ENCODE results near the gene CDK5R1.
"Not testable (repeated sequence)": the region's sequence is repeated elsewhere in the genome, so short reads cannot be mapped to it uniquely, and the experiment has no call there.

Gene CDK5R1

DNA sequence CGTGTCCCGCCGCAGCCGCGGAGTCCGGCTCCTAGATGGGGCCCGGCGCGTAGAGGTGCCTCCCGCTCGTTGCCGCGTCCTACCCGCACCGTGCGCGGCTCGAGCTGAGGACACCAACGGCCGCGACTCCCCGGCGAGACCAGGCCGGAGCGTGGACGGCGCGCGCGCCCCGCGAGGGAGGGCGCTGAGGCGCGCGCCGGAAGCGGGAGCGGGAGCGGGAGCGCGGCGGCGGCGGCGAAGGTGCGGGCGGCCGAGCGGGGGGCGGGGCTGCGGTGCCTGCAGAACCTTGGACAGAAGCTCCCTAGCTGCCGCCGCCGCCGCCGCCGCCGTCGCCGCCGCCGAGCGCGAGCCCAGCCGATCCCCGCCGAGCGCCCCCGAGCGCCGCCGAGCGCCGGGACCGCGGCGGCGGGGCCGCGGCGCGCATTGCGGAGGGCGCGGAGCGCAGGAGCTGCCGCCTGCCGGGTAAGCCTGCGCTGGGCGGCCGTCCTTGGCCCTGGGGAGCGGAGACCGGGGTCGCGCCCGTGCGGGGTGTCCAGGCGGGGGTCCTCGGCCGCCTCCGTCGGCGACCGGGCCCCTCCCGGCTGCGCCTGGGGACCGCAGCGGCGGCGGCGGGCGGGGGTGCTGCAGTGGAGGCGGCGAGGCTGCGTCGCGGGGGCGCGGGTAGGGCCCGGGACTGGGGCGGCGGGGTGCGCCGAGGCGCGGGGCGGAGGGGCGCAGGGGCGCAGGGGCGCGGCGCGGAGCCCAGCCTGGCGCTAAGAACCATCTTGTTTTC is at the start of gene CDK5R1:
Gene CDK5R1 (plus strand): TSS at position 293 of the 772 bp plus-strand sequence. CDS start 628 bp downstream, outside the sequence.
- DNase-seq = peak; percentile 80

DNA sequence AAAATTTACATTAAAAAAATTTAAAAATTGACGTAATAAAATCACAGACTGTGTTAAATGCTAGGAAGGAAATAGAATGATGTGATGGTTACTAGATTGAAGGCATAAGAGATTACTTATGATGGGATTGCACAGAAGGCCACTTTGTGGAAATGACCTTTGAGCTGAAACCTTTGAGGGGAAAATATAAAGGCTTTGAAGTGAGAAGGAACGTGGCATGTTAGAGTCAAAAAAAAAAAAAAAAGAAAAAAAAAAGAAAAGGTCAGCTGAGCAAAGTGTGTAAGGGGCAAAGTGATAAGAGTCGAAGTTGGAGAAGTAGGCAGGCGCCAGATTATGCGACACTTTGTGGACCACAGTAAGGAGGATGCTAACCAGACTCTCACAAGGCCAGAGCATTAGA is 46.1 kb upstream of the CDK5R1 start:
- DNase-seq = no peak

DNA sequence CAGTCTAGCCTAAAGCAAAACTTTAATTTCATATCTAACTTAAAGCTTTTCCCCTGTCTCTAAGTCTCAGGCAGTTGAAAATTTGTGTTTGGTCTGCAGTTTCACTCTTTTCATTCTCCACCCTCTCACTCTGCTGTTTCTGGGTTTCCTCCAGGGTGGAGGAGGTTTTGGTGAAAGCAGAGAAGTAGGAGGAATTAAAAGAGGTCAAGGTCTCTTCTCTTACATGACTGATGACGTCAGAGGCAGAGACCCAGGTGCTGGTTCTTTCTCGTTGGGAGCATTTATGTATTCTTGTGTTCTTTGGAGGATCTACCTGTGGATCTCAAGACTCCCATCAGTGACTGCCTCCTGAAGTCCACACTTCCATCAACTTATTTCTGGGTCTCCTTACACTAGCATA is 44.9 kb upstream of the CDK5R1 start:
- DNase-seq = no peak

DNA sequence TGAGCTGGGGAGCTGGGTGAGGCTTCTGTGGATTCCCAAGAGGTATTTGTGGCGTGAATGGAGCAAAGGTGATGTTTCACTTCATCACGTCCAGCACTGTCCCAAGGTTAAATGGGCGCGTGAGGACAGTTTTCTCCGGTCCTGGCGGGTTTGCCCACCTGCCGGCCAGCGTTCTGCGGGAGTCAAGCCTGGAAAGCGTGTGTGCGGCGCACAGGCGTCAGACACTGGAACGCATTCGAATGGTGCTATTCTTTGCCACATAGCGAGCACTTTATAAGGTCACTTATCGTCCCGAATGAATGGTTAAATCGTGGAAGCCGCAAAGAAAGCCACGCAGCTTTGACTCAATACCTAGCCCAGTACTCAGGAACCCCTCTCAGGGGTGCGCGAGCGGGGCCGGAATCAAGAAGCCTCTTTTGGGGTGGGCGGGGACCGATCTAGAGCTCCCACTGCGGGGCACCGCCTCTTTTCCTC is 42.9 kb upstream of the CDK5R1 start:
- DNase-seq = no peak

DNA sequence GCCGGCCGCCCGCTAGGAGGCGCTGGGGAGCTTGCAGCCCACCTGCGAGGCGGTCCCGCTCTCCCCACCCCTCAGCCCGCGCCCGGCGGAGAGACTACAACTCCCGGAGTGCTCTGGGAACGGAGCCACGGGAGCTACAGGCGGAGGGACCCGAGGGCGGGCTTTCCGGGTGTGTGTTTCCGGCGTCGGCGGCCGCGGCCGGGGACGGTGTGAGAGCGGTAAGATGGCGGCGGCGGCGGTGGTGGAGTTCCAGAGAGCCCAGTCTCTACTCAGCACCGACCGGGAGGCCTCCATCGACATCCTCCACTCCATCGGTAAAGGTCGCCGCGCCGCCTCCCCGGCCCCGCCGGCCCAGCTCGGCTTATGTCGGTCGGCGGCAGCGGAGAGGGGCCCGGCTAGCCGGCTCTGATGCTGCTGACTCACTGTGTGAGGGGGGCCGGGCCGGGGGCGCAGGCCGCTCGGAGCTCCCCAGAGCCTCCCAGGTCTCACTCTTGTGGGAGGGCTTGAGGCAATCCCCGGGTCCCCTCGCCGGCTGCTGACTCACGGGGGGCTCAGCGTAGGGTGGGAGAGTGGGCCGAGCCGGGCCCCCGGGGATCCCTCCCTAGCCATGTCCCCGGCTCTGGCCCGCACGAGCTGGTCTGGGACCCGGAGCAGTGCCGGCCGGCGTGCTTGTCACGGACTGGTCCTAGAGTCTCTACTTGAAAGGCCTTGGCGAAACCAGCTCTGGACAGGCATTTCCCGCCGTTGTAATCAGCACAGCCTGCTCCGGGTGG is 42.3 kb upstream of the CDK5R1 start, which contains the start of gene PSMD11:
Gene PSMD11 (plus strand): TSS at position 210 of the 773 bp plus-strand sequence. CDS start 14 bp downstream, at position 224.
- DNase-seq = peak; percentile 98

DNA sequence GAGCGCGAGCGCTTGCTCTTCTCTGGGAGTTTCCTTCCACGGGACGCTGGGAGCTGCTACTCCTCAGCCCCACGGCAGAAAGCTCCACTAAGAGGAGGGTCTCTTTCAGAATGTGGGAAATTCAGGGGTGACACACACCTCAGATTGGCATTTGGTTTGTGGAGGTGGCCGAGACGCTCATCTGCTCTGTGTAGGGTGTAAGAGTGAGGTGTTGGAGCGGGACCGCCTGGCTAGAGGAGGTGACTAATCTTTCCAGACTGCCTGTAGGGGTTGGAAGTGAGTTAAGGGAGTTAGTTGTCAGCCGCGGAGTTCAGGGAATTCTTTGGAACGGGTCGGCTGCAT is 41.7 kb upstream of the CDK5R1 start:
- DNase-seq = no peak

DNA sequence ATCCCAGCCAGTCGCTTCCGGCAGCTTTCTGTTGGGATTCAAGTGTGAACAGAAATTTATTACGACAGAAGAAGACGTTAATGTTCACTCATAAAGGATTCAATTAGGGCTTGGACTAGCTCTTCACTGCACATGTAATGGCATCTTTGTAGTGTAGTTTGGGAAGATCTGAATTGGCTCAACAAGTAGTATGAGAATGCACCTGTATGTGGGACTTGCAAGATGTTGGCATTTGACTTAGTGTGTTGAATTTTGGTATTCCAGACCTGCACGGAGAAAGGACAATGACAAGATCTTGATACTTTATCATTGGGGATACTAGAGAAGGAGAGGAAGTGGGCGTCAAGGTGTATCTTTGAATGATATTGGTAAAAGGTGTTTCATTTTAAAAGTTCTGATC is 41.3 kb upstream of the CDK5R1 start:
- no peak for DNase-seq

DNA sequence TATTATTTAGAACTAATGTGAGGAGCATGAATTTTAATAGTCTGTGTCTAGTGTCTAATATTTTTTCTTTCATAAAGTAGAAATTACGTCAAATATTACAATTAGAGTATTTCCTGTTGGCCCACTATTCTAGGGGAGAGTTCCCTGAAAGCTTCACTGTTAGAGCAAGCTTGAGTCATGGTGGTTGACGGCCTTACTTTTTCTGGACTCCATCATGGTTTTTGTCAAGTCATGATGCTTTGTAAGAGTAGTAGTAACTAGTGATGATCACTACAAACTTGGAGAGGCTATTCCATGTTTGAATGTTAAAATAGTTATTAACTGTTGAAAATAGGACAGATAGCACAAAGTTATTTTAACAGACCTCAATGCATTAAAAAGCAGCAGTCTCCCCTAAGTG is 40.8 kb upstream of the CDK5R1 start:
- no peak for DNase-seq

DNA sequence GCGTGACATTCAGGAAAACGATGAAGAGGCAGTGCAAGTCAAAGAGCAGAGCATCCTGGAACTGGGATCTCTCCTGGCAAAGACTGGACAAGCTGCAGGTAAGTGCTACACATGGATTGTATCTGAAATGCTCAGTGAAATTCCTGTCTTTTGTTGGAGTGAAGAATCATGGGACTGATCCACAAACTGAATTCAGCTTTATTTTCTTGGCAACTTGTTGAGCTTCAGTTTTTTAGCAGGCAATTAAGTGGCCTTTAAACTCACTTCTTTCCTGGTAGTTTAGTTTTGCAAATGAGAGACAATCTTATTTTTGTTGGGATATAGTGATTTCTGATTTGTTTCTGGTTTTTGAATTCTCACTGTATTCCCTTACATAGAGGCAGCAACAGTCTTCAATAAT is 39.8 kb upstream of the CDK5R1 start:
- no peak for DNase-seq

DNA sequence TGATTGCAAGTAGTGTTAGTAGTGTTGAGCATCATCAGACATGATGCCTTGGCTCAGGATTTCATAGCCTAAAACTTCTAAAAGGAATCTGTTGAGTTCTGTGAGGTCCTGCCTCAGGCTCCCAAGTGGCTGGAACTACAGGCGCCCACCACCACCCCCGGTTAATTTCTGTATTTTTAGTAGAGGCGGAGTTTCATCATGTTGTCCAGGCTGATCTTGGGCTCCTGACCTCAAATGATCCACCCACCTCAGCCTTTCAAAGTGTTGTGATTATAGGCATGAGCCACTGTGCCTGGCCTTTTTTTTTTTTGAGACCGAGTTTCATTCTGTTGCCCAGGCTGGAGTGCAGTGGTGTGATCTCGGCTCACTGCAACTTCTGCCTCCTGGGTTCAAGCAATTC is 36.8 kb upstream of the CDK5R1 start:
- DNase-seq = no peak

DNA sequence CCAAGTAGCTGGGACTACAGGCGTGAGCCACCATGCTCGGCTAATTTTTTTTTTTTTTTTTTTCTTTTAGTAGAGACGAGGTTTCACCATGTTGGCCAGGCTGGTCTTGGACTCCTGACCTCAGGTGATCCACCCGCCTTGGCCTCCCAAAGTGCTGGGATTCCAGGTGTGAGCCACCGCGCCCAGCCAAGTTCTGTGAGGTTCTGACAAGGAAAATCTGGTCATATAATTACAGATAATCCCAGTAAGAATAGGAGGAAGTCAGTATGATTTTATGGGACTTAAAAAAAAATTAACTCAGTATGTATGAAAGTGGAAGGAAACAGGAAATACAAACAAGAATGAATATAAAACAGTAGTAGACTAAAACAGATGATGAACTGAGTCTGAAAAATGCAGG is 36.4 kb upstream of the CDK5R1 start:
- not testable (repeated sequence) for DNase-seq

DNA sequence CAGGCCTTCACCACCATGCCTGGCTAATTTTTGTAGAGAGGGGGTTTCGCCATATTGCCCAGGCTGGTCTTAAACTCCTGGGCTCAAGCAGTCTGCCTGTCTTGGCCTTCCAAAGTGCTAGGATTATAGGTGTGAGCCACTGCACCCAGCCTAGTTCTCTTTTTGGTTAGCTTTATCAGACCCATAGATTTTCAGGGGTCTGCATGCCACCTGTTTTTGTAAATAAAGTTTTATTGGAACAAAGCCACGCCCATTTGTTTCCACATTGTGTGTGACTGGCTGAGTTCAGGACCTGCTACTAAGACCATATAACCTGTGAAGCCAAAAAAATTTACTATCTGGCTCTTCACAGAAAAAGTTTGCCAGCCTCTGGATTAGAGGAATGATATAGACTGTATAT is 34.9 kb upstream of the CDK5R1 start:
- DNase-seq = no peak

DNA sequence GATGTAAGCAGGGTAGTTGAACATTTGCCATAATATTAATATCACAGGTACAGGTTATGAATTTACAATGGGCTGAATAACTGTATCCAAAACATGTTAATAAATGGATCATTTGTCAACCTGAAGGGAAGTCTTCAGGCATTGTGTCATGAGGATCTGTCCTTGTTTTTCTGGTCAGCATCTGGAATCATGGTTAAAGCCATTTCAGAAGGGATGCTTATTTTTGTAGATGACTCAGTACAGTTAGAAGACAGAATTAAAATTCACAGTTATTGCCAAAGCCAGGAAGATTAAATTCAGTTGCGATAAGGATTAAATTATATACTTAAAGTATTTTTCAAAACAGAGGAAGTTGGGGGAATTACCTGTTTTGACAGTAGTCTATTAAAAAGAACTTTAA is 34.5 kb upstream of the CDK5R1 start:
- DNase-seq = no peak

DNA sequence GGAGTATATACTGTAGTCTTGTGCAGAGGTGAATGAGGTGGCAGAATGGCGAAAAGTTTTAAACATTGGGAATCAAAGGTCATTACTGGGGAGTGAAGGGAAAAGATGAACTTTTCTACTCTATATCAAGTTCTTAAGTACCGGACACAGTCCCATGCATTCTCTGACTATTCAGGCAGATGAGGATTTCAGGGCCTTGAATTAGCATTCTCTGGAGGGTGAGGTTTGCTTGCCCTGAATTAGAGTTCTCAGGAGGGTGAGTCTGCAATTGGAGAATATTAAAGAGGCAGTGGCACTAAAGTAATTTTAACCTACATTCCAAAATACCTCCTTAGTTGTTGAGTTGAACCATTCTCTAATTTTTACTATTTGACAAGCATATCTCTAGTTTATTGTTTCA is 33.4 kb upstream of the CDK5R1 start:
- DNase-seq = no peak

DNA sequence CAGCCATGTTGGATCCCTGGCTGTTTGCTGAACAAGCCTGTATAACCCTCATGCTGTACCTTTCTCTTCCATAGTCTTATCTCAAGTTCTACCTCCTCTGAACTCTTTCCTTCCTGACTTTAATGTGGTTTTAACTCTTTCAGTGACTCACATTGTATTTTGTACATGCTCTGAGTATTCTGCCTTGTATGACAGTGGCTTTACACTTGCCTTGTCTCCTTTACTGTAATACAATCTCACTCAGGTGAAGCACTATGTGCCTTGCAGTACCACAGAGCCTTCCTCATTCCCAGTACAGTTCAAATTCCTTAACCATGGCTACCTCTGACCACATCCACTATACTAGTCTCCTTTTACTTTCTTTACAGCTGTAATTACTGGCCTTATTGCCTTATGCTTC is 28.4 kb upstream of the CDK5R1 start:
- DNase-seq = no peak

DNA sequence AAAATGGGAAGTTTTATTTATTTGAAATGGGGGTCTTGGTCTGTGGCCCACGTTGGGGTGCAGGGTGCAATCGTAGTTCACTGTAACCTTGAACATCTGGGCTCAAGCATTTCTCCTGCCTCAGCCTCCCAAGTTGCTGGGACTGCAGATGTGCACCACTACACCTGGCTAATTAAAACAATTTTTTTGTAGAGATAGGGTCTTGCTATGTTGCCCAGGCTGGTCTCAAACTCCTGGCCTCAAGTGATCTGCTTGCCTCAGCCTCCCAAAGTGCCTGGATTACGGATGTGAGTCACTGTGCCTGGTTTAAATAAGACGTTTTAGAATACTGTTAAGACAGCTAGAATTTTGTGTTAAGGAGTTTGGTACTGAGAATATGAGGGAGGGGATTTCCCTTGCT is 26.7 kb upstream of the CDK5R1 start:
- DNase-seq = no peak

DNA sequence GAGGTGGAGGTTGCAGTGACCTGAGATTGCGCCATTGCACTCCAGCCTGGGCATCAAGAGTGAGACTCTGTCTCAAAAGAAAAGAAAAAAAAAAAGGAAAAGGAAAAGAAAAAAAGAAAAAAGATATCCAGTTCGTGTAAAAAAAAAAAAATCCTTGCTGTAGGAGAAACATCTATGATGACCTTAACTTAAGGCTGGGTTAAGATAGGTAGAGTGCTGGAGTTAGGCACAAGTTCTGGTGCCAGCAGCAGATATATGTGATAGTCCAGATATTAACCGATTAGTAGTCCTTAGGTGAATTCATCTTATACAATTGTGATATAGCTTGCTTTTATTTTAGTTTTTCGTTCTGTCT is 25.3 kb upstream of the CDK5R1 start:
- DNase-seq = no peak

DNA sequence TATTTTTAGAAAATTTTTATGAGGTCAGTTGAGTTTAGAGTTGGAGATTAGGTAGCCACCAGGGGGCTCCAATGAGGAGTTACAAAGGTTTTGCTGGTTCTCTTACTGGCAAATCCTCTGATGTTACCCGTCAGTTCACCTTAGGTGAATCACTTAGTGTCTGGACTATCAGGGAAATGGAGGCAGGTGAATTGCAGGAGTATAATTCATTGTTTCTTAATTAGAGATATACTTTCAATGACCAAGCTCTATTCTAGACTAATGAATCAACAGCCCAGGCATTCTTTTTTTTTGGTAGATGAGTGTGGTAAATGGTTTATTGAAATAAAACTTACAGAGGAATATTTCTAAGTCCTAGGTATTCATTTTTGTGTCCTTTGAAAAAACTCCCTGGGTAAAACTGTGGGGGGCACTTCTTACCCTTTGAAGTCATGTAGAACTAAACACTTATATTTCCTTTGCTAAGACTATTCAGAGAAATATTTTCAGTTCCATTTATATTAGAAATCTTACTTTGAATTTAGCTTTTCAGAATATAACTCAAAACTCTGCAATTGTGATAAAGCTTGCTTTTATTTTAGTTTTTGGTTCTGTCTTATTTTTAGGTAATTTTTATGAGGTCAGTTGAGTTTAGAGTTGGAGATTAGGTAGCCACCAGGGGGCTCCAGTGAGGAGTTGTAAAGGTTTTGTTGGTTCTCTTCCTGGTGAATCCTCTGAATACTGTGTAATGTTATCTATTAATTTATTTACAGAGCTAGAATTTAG is 24.8 kb upstream of the CDK5R1 start:
- DNase-seq = peak; percentile 76

DNA sequence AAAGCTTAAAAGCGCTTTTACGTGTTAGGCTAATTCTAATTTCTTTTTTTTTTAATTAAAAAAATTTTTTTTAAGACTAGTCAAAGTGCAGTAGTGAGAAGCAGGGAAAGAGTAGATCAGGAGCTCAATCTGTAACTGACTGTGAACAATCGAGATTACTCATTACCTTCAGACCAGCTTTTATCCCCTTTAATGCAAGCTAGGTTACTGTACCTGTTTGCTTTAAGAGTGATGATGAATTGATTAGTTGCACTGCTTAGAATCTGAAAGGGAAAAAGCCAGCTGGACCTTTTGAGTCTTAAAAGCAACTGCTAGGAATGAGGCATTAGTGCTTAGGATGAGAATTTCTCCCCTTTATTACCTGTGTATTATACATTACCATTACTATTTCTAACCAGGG is 23.5 kb upstream of the CDK5R1 start:
- DNase-seq = no peak

DNA sequence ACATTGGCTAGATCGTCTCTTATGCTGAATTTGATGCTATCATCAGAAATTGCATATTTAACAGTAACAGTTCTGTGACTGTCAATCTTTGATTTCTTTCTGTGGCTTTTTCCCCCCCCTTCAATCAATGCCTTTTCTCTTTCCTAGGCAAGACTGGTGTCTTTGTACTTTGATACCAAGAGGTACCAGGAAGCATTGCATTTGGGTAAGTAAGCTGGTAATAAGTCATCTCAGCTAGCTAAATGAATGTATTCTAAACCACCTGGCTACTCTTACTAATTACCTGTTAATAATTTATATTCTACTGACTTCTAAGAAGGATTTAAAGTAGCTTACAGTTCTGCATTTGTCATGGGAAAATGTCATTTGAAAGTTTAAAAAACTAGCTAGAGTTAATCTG is 22.4 kb upstream of the CDK5R1 start:
- DNase-seq = no peak

DNA sequence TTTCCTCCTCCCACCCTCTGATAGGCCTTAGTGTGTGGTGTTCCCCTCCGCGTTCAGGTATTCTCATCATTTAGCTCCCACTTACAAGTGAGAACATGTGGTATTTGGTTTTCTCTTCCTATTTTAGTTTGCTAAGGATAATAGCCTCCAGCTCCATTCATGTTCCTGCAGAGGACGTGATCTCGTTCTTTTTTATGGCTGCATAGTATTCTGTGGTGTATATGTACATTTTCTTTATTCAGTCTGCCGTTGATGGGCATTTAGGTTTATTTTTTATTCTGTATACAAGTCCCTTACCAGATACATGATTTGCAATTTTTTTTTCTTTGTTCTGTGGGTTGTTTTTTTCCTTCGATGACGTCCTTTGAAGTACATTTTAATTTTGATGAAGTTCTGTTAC is 18.8 kb upstream of the CDK5R1 start:
- no peak for DNase-seq

DNA sequence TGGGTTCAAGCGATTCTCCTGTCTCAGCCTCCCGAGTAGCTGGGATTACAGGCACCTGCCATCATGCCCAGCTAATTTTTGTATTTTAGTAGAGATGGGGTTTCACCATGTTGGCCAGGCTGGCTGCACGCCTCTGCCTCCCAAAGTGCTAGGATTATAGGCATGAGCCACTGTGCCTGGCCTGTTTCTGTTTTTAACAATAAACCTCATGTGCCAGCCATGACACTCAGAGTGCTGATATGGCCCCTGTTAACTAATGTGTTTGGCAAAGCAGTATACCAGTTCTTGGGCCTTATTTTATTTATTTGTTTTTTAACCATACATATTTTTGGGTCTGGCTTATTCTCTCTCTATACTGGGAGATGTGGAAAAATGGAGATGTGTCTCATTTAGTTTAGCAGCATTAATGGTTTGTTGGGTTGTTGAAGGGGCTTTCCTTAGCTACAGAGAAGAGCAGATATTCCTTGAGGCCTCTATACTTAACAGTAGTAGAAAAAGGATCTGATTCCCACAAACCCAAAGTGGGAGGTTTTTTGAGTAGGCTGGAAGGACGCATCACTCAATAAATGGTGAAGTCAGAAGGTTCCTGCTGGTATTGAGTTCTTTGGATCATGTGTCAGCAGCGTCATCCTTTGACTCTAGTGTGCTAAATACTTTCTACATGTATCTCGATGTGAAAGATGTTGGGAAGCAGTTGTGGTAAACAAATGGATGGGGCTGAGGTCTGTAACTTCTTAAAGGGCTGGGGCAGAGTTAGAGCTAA is 16.2 kb upstream of the CDK5R1 start:
- DNase-seq = no peak

DNA sequence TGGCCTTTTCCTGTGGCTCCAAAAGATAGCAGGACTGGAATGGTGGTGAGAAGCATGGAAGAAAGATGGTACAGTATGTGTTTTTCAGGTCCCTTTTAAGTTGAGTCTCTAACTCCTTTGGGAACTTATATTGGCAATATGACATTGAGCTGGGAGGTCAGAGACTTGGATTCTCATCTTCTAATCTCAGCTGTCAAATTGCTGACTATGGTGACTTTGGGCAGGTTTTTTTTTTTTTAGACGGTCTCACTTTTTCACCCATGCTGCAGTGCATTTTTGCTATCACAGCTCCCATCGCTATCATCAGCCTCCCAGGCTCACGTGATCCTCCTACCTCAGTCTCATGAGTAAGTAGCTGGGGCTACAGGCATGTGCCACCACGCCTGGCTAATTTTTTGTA is 15.1 kb upstream of the CDK5R1 start:
- DNase-seq = no peak

All from CD4-positive, alpha-beta T cell treated with Interleukin-17A for 1 hour (primary cell).